B cell (primary cell): ENCODE data around the gene KRT33A.

Source experiments
- EZH2 ChIP-seq: IDR thresholded peaks from 2 replicates; pipeline ENCODE4 v1.6.1; 2012; ENCODE audit warnings: borderline replicate concordance, low read depth, mild to moderate bottlenecking, moderate library complexity, low read length; ENCODE audit not compliant: insufficient read depth, poor library complexity, severe bottlenecking
- TF ChIP-seq, protein P1 (sequence below): fragments of 200-600 bp; IDR thresholded peaks from one replicate; pipeline ENCODE4 v1.8.0; 2022; ENCODE audit warnings: antibody characterized with exemption, mild to moderate bottlenecking

DNA sequence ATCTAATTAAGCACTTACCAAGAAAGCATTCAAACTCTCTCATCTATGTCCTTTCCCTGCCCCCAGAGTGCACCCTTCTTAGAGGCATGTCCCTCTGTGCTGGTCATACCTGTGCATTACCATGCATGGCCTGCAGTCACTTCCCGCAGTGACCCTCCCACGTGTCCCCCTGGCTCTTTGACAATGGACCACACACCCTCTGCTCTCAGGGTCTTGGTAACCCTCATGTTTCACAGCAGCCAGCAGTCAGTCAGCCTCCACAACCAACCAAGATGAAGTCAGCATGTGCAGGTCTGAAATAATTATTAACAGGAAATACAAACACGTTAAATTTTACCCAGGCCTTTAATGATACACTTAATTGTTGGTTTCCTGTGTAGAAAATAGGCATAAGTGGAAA, 10.1 kb downstream of the KRT33A start:
- TF ChIP-seq, protein P1, sequence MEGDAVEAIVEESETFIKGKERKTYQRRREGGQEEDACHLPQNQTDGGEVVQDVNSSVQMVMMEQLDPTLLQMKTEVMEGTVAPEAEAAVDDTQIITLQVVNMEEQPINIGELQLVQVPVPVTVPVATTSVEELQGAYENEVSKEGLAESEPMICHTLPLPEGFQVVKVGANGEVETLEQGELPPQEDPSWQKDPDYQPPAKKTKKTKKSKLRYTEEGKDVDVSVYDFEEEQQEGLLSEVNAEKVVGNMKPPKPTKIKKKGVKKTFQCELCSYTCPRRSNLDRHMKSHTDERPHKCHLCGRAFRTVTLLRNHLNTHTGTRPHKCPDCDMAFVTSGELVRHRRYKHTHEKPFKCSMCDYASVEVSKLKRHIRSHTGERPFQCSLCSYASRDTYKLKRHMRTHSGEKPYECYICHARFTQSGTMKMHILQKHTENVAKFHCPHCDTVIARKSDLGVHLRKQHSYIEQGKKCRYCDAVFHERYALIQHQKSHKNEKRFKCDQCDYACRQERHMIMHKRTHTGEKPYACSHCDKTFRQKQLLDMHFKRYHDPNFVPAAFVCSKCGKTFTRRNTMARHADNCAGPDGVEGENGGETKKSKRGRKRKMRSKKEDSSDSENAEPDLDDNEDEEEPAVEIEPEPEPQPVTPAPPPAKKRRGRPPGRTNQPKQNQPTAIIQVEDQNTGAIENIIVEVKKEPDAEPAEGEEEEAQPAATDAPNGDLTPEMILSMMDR = no peak
- TF ChIP-seq EZH2 = no peak
